AG09319 (cell line): ENCODE data around the gene TMCC1.

ENCODE experiments used
- DNase-seq: peaks from one replicate; pipeline ENCODE4 v3.0.0-alpha.2; 2010; ENCODE audit warnings: low read depth; ENCODE audit errors: extremely low read depth
- CTCF ChIP-seq: IDR thresholded peaks from 2 replicates; pipeline ENCODE4 v1.5.1; 2011; ENCODE audit warnings: low read depth, mild to moderate bottlenecking, inconsistent platforms, low read length, moderate library complexity

TMCC1 gene

DNA sequence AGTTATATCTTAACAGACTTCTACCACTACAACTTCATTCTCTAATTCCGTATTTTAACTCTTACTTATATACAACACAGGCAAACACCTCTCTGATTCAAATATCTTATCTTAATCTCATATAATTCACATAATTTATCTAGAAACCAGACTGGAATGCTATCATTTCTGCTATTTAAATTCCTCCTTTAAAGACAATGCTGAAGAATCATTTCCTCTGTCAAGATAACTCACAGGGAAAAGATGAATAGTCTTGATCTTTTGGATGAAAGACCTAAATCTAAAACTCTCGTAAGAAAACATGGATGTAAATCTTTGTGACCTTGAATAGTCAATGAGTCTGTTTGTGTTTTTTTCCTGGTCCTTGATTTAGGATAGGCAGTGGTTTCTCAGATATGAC, 151.7 kb downstream of the TMCC1 start:
- no peak for TF ChIP-seq CTCF
- DNase-seq: no peak

DNA sequence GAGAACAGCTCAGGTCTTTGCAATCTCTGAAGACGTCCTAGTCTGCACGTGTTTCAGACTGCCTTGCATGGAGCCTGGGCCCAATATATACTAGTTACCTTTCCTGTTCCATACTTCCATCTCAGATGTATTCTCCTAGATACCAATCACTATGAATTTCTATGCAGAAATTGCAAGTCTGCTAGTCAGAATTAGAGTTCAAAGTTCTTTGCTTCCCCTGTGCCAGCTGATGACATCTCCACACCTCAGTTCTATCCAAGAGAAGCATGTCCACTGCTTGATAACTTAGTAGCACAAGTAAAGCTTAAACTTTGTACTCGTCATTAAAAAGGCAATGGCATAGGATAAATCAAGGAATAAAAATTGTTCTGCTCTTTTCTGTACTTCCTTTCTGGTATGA, 153.4 kb downstream of the TMCC1 start:
- no peak for DNase-seq
- no peak for TF ChIP-seq CTCF

DNA sequence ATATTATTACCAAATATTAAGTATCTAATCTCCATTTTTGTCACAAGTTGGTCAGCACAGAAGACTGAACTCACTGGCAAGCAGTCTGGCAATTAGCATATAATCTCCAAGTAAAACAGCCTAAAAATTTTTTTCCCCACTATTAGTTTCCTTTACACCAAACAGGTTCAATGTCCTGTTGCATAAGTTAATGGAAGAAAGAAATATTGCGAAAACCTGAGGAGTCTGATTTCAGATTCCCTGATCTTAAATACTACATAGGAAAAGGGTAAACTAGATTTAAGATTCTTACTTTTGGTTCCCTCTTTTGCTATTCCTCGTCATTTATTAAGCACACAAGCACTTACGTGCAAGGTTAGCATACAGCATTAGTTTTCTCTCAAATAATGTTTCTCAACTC, 153.9 kb downstream of the TMCC1 start:
- DNase-seq: no peak
- no peak for TF ChIP-seq CTCF

DNA sequence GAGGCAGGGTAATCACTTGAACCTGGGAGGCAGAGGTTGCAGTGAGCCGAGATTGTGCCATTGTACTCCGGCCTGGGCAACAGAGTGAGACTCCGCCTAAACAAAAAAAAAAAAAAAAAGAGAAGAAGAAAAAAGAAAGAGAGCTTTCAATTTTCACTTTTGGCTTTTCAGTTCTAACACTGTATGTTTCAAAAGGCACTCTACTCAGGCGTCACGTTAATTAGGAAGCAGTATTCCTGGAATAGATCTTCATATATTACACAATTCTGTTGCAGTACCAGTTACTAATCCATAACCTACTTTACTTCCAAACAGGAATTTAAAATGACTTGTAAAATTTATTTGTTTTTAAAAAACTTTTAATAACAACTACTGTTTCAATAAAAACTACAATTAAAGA, 155.3 kb downstream of the TMCC1 start:
- no peak for TF ChIP-seq CTCF

GRCh38 chr3:129736070-129736469, 157.4 kb downstream of the TMCC1 start:
- TF ChIP-seq CTCF: no peak
- no peak for DNase-seq

More for the DNA sequence above, 155.3 kb downstream of the TMCC1 start:
- DNase-seq: no peak

GRCh38 chr3:129735638-129736037, 157.9 kb downstream of the TMCC1 start:
- DNase-seq: no peak
- TF ChIP-seq CTCF: no peak

DNA sequence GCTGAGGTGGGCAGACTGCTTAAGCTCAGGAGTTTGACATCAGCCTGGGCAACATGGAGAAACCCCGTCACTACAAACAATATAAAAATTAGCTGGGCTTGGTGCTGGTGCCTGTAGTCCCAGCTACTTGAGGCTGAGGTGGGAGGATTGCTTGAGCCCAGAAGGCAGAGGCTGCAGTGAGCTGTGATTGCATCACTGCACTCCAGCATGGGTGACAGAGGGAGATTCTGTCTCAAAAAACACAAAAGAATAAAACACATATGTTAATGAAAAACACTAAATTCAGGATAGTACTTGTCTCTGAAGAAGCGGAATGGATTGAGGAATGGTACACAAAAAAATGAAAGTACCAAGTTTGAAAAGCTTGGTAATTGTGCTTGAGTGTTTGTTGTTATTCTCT, 159.1 kb downstream of the TMCC1 start:
- no peak for DNase-seq
- TF ChIP-seq CTCF: no peak
